HL-60 (cell line): ENCODE measurements around the gene HES7.

ENCODE experiments used
- DNase-seq, 2 experiments: peaks; one replicate each; pipeline ENCODE4 v3.0.0-alpha.2; 2010 to 2020; ENCODE audit warnings: low read depth in 1 of 2, low spot score in 1 of 2
- H3K27ac ChIP-seq: fragments of 250-450 bp; sonication (Bioruptor Pico); replicated peaks from 2 replicates; pipeline ENCODE4 v1.5.1; 2020; ENCODE audit warnings: mild to moderate bottlenecking, moderate library complexity
- H3K27me3 ChIP-seq: fragments of 250-450 bp; sonication (Bioruptor Pico); 2 replicates; pipeline ENCODE4 v1.5.1; 2021; ENCODE audit warnings: mild to moderate bottlenecking, moderate library complexity; ENCODE audit not compliant: insufficient read depth, poor library complexity, severe bottlenecking
- H3K4me3 ChIP-seq: replicated peaks from 2 replicates; pipeline ENCODE4 v1.5.1; 2011; ENCODE audit warnings: mild to moderate bottlenecking, control low read depth, low read length; ENCODE audit not compliant: insufficient read depth
- GABPA ChIP-seq: IDR thresholded peaks from 2 replicates; pipeline ENCODE4 v1.6.1; 2012; ENCODE audit warnings: low read depth
- POLR2AphosphoS5 ChIP-seq: IDR thresholded peaks from 2 replicates; pipeline ENCODE4 v1.6.1; 2012; ENCODE audit warnings: low read depth
- SPI1 ChIP-seq: IDR thresholded peaks from 2 replicates; pipeline ENCODE4 v1.6.1; 2012; ENCODE audit warnings: low read depth, mild to moderate bottlenecking, borderline replicate concordance
- TF ChIP-seq, protein P1 (sequence below): IDR thresholded peaks from 2 replicates; pipeline ENCODE4 v1.6.1; 2012; ENCODE audit warnings: low read depth; ENCODE audit not compliant: insufficient replicate concordance
- TF ChIP-seq, protein P2 (sequence below): IDR thresholded peaks from one replicate; pipeline ENCODE4 v1.5.1; 2011; ENCODE audit warnings: low read length, control low read depth, inconsistent platforms; ENCODE audit not compliant: insufficient read depth

HES7 gene

DNA sequence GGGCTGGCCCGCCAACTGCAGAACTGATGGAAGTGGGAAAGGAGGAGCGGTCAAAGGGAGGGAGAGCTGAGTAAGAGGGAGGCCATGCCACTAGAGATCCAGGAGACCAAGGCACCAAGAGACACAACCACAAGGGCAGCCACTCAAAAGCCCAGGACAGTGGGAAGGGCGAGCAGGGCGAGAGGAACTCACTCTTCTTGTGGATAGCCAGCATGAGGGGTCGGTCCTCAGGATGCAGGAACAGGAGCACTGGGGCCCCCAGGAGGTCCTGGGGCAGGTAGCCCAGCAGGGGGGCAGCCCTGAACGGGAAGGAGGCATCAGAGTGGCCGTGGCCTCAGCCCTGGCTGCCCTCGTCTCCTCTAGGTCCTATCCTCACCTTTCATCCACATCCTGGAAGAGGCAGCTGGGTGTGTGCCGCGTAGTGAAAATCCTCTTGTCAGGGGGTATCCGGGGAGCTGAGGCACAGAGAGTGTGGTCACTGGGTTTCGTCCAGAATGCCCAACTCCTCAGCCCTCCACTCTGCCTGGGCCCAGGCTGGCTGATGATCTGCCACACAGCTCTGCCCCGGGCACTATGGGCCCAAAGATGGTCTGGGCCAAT is 24.0 kb upstream of the HES7 start:
- Histone ChIP-seq H3K27ac (no peak overlapping the region), H3K27me3 (no peaks in the 10 kb centered on the region), H3K4me3 (no peak overlapping the region)
- TF ChIP-seq POLR2AphosphoS5 (no peak), SPI1 (no peak), GABPA (no peak)
- TF ChIP-seq, protein P1, sequence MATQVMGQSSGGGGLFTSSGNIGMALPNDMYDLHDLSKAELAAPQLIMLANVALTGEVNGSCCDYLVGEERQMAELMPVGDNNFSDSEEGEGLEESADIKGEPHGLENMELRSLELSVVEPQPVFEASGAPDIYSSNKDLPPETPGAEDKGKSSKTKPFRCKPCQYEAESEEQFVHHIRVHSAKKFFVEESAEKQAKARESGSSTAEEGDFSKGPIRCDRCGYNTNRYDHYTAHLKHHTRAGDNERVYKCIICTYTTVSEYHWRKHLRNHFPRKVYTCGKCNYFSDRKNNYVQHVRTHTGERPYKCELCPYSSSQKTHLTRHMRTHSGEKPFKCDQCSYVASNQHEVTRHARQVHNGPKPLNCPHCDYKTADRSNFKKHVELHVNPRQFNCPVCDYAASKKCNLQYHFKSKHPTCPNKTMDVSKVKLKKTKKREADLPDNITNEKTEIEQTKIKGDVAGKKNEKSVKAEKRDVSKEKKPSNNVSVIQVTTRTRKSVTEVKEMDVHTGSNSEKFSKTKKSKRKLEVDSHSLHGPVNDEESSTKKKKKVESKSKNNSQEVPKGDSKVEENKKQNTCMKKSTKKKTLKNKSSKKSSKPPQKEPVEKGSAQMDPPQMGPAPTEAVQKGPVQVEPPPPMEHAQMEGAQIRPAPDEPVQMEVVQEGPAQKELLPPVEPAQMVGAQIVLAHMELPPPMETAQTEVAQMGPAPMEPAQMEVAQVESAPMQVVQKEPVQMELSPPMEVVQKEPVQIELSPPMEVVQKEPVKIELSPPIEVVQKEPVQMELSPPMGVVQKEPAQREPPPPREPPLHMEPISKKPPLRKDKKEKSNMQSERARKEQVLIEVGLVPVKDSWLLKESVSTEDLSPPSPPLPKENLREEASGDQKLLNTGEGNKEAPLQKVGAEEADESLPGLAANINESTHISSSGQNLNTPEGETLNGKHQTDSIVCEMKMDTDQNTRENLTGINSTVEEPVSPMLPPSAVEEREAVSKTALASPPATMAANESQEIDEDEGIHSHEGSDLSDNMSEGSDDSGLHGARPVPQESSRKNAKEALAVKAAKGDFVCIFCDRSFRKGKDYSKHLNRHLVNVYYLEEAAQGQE, result no peak
- TF ChIP-seq, protein P2, sequence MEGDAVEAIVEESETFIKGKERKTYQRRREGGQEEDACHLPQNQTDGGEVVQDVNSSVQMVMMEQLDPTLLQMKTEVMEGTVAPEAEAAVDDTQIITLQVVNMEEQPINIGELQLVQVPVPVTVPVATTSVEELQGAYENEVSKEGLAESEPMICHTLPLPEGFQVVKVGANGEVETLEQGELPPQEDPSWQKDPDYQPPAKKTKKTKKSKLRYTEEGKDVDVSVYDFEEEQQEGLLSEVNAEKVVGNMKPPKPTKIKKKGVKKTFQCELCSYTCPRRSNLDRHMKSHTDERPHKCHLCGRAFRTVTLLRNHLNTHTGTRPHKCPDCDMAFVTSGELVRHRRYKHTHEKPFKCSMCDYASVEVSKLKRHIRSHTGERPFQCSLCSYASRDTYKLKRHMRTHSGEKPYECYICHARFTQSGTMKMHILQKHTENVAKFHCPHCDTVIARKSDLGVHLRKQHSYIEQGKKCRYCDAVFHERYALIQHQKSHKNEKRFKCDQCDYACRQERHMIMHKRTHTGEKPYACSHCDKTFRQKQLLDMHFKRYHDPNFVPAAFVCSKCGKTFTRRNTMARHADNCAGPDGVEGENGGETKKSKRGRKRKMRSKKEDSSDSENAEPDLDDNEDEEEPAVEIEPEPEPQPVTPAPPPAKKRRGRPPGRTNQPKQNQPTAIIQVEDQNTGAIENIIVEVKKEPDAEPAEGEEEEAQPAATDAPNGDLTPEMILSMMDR, result no peak
- DNase-seq, result no peak

DNA sequence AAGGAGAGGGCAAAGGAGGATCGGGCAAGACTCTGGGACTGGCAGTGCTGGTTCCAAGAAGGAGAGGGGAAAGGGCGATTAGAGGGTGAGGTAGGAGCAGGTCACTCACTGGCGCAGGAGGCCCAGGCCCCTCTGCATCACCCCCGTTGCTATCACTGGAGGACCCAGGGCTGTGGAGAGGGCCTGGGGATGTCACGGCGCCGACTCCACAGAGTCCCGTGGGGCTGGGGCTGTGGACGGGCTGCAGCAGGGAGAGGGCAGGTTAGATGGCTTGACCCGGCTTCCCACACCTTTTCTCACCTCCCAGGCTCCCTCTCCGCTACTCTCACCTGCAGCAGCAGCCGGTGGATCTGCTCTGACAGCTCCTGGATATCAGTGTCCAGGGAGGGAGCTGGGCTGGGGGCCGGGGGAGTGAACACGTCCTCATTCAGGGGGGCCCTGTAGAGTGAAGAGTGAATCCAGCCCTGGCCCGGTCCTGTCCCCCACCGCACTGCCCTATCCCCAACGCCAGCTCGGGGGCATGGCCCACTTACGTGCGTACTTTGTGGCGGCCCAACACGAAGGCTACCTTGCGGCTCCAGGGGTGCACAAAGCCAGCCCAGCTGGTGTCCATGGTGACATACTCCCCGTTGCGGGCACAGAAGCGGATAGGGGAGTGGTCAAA is 23.4 kb upstream of the HES7 start:
- Histone ChIP-seq H3K27me3 (no peaks in the 10 kb centered on the region), H3K27ac (no peak overlapping the region), H3K4me3 (no peak overlapping the region)
- TF ChIP-seq, protein P2, result no peak
- TF ChIP-seq POLR2AphosphoS5 (no peak), SPI1 (no peak), GABPA (no peak)
- TF ChIP-seq, protein P1, result no peak
- DNase-seq, result no peak

DNA sequence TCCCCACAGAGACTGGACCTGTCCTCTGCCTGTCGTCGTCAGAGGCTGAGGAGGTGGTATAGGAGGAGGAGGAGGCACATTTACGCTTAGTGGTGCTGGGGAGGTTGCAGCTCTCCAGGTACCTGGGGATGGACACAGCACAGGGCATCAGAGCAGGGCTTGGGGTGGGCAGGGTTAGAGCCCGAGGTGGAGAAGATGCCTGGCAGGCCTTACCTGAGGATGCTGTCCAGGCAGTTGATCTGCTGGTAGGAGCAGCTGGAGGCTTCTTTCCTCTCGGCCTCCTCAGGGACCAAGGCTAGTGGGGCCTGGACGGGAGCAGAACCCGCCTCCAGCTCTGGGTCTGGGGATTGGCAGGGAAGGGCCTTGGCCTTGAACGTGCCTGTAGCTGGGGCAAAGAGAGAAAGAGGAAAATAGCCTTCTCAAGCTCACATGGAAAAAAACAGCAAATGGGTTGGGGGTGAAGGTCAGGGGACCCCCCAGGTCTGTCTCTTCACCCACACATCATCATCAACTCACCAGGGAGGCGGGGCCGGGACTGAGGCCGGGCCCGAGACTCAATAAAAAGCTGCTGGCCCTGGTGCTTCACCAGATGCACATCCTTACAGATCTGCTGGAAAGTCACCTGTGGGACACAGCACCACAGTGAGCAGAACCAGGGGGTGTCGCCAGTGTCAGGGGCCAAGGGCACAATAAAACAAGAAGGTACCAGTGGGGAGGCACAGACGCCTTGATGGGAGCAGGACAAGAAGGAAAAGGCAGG is 22.7 kb upstream of the HES7 start:
- TF ChIP-seq SPI1 (no peak), POLR2AphosphoS5 (no peak), GABPA (no peak)
- TF ChIP-seq, protein P1, result no peak
- TF ChIP-seq, protein P2, result no peak
- no peaks in the 10 kb centered on the region for H3K27me3 ChIP-seq
- H3K27ac ChIP-seq, result no peak overlapping the region
- H3K4me3 ChIP-seq, result no peak overlapping the region
- DNase-seq, result no peak
